ENCODE data around the gene UBQLN4.
"Not testable (repeated sequence)": the region's sequence is repeated elsewhere in the genome, so short reads cannot be mapped to it uniquely, and the experiment has no call there.

The UBQLN4 gene

GRCh38 chr1:156055281-156056048, 1.9 kb upstream of the UBQLN4 start:
- Histone ChIP-seq H3K9ac (ENCODE audit: low read length) (peak overlapping the region; percentile 73), H3K36me3 (ENCODE audit: control insufficient read depth, insufficient read depth, low read length) (peaks cover 15% of the 10 kb centered on the region), H3K9me3 (ENCODE audit: control insufficient read depth, insufficient read depth, low read depth, low read length) (no peaks in the 10 kb centered on the region), H3K4me1 (ENCODE audit: control insufficient read depth, insufficient read depth, low read length) (no peaks in the 10 kb centered on the region; the same call in 1 of the 2 replicates), H3K4me3 (ENCODE audit: low read depth, low read length) (peak overlapping the region; percentile 91), H3K27ac (ENCODE audit: low read depth, low read length) (no peak overlapping the region), H3K27me3 (ENCODE audit: control insufficient read depth, insufficient read depth, low read length) (no peaks in the 10 kb centered on the region)

DNA sequence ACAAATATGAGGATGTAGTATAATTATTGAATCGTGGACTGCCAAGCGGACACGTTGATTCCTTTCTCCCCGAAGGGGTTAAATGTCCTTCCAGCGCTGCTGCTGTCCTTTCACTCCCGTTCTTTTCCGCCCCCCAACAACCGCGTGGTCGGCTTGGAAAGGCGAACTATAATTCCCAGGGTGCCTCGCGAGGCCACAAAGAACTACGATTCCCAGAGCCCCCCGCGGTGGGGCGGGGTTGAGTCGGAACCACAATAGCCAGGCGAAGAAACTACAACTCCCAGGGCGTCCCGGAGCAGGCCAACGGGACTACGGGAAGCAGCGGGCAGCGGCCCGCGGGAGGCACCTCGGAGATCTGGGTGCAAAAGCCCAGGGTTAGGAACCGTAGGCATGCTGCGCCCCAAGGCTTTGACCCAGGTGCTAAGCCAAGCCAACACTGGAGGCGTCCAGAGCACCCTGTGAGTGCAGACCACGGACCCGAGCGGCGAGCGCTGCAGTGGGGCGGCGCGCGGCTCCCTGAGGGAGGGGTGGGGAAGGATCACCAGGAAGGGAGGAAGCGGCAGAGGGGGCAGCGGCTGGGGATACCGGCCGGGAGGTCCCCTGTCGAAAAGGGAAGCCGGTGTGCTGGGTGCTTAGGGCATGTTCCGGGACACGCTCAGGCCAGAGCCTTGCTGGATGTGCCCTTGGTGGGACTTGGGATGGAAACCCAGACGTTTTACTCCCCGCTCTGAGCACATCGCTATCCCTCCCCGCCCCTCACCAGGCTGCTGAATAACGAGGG, 1.1 kb upstream of the UBQLN4 start, which contains the start of gene LAMTOR2:
Gene LAMTOR2 (plus strand): TSS at position 283 of the 781 bp plus-strand sequence. CDS start 108 bp downstream, at position 391.
- H3K27ac ChIP-seq (ENCODE audit: low read depth, low read length) = peak within 1 kb of the TSS; percentile 54; the same call in 1 of the 2 replicates
- peak within 1 kb of the TSS; percentile 79 for H3K9ac ChIP-seq (ENCODE audit: low read length)
- H3K4me1 ChIP-seq (ENCODE audit: control insufficient read depth, insufficient read depth, low read length) = no peaks in the 10 kb centered on the region; the same call in 1 of the 2 replicates
- H3K36me3 ChIP-seq (ENCODE audit: control insufficient read depth, insufficient read depth, low read length) = peaks cover 22% of the 10 kb centered on the region
- H3K4me3 ChIP-seq (ENCODE audit: low read depth, low read length) = peak within 1 kb of the TSS; percentile 91
- no peaks in the 10 kb centered on the region for H3K27me3 ChIP-seq (ENCODE audit: control insufficient read depth, insufficient read depth, low read length)
- no peaks in the 10 kb centered on the region for H3K9me3 ChIP-seq (ENCODE audit: control insufficient read depth, insufficient read depth, low read depth, low read length)

DNA sequence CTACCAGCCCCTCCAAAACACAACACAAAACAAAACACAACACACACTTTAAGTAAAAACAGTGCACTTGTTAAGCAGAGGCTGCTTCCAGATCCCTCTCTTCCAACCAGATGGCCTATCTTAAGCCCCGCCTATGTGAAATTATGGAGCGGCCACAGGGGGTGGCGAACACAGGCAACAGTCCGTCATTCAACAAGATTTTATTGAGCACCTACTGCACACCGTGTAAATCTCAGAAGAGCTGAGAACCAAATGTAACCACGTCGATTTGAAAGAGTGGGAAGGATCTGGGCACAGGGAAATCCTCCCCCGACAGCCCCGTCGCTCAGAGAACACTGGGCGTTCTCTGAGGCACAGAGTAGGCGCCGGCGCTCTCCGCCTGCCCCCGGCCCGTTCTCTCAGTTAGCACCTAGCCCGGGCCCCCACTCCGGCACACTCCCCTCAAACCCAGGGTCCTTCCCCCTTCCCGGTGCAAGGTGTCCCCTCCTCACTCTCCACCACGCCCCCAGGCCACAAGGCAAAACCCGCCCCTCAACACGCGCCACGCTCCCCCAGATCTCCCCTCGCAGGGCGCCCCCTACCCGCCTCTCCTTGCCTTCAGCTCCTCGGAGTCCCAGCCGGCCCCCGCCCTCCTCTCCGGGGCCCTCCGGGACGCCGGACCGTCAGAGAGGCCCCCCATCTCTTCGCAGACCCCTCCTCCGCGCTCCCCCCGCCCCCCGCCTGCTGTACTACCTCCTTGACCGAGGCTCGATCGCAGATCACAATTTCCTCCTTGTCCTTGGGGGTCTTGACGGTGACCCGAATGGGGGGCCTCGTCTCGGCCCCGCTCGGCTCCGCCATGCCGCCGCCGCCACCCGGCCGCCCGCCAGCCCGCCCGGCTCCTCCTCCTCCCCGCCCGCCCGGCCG, 483 bp downstream of the UBQLN4 start:
- Histone ChIP-seq H3K9me3 (ENCODE audit: control insufficient read depth, insufficient read depth, low read depth, low read length) (no peaks in the 10 kb centered on the region), H3K27me3 (ENCODE audit: control insufficient read depth, insufficient read depth, low read length) (no peaks in the 10 kb centered on the region), H3K27ac (ENCODE audit: low read depth, low read length) (no peak overlapping the region), H3K4me1 (ENCODE audit: control insufficient read depth, insufficient read depth, low read length) (no peaks in the 10 kb centered on the region; the same call in 1 of the 2 replicates), H3K4me3 (ENCODE audit: low read depth, low read length) (peak overlapping the region; percentile 80), H3K9ac (ENCODE audit: low read length) (peak overlapping the region; percentile 50), H3K36me3 (ENCODE audit: control insufficient read depth, insufficient read depth, low read length) (peaks cover 33% of the 10 kb centered on the region)

DNA sequence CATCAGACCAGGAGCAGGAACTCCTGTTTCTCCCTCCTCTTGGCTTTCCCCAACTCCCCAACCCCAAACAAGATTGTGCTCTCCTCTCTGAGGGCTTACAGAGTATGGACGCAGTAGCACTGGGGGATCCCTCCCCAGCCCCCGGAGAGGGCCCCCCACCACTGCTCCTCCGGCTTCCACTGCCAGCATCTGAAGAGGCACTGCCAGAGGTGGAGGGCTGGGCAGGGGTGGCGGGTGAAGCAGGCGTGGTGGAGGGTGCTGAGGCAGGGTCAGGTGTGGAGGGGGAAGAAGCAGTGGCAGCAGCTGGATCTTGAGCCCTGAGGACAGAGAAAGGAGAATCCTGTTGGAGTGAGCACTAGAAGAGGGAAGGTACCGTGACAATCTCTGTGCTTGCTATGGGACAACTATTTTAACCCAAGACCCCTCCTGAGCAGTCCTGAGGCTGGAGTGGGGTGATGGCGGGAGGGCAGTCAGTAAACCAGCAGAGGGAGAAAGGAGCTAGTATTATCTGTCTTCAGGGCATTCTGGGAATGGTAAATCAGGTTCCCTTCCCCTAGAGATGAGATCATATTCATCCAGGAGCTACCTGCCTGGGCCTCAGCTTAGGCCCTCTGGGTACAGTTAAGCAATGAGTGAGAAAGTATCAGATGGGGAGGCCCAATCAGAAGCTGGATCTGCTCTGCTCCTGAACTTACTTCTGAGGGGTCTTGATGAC, 2.4 kb downstream of the UBQLN4 start:
- Histone ChIP-seq H3K27ac (ENCODE audit: low read depth, low read length) (no peak overlapping the region), H3K27me3 (ENCODE audit: control insufficient read depth, insufficient read depth, low read length) (no peaks in the 10 kb centered on the region), H3K4me1 (ENCODE audit: control insufficient read depth, insufficient read depth, low read length) (no peaks in the 10 kb centered on the region; the same call in 1 of the 2 replicates), H3K4me3 (ENCODE audit: low read depth, low read length) (no peak overlapping the region), H3K9ac (ENCODE audit: low read length) (no peak overlapping the region), H3K9me3 (ENCODE audit: control insufficient read depth, insufficient read depth, low read depth, low read length) (no peaks in the 10 kb centered on the region), H3K36me3 (ENCODE audit: control insufficient read depth, insufficient read depth, low read length) (peaks cover 27% of the 10 kb centered on the region)

DNA sequence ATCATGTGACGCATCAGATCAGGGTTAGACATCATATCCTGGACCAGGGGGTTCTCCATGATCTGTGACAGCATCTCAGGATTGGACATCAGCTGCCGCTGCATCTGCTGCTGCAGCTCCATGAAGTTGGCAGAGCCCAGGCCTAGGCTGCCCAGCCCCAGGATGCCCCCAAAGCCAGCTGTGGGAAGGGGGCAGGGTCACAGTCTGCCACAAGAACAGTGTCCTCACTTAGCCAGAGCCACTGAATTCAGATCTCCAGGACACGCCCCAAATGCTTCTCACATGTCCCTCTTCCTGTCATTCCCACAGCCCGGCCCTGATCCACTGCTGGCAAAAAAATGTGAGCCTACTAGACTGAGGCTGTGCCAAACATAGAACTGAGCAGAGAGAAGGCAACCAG, 3.2 kb downstream of the UBQLN4 start:
- no peaks in the 10 kb centered on the region for H3K27me3 ChIP-seq (ENCODE audit: control insufficient read depth, insufficient read depth, low read length)
- no peak overlapping the region for H3K9ac ChIP-seq (ENCODE audit: low read length)
- peaks cover 29% of the 10 kb centered on the region for H3K36me3 ChIP-seq (ENCODE audit: control insufficient read depth, insufficient read depth, low read length)

GRCh38 chr1:156048663-156049258, 4.8 kb downstream of the UBQLN4 start:
- H3K4me1 ChIP-seq (ENCODE audit: control insufficient read depth, insufficient read depth, low read length) = no peaks in the 10 kb centered on the region
- H3K27ac ChIP-seq (ENCODE audit: low read depth, low read length) = no peak overlapping the region
- no peak overlapping the region for H3K4me3 ChIP-seq (ENCODE audit: low read depth, low read length)
- no peaks in the 10 kb centered on the region for H3K27me3 ChIP-seq (ENCODE audit: control insufficient read depth, insufficient read depth, low read length)
- no peak overlapping the region for H3K9ac ChIP-seq (ENCODE audit: low read length)
- H3K36me3 ChIP-seq (ENCODE audit: control insufficient read depth, insufficient read depth, low read length) = peaks cover 43% of the 10 kb centered on the region
- H3K9me3 ChIP-seq (ENCODE audit: control insufficient read depth, insufficient read depth, low read depth, low read length) = no peaks in the 10 kb centered on the region

More for the DNA sequence above, 3.2 kb downstream of the UBQLN4 start:
- no peaks in the 10 kb centered on the region for H3K9me3 ChIP-seq (ENCODE audit: control insufficient read depth, insufficient read depth, low read depth, low read length)
- H3K4me1 ChIP-seq (ENCODE audit: control insufficient read depth, insufficient read depth, low read length) = no peaks in the 10 kb centered on the region
- H3K4me3 ChIP-seq (ENCODE audit: low read depth, low read length) = no peak overlapping the region
- no peak overlapping the region for H3K27ac ChIP-seq (ENCODE audit: low read depth, low read length)

DNA sequence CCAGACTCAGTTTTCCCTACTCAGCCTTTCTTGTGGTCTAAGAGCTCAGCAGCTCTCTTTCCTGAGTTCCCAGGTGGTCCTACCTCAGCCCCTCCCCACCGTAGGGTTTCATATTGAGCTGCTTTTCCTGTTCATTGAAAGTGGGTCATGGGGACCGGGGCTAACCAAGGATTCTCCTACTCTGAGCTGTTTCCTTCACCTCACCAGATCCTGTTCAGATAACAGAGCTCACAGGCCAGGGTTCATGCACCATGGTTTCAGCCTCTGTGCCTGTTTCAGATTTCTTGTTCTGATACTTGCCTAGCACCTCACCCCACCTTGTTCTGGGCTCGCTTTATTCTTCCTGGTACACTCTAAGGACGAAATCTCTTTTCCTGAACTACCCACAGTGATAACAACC, 8.5 kb downstream of the UBQLN4 start:
- H3K4me3 ChIP-seq (ENCODE audit: low read depth, low read length) = no peak overlapping the region
- no peak overlapping the region for H3K27ac ChIP-seq (ENCODE audit: low read depth, low read length)
- no peak overlapping the region for H3K9ac ChIP-seq (ENCODE audit: low read length)
- H3K27me3 ChIP-seq (ENCODE audit: control insufficient read depth, insufficient read depth, low read length) = no peaks in the 10 kb centered on the region
- H3K36me3 ChIP-seq (ENCODE audit: control insufficient read depth, insufficient read depth, low read length) = peaks cover 70% of the 10 kb centered on the region
- no peaks in the 10 kb centered on the region for H3K9me3 ChIP-seq (ENCODE audit: control insufficient read depth, insufficient read depth, low read depth, low read length)
- H3K4me1 ChIP-seq (ENCODE audit: control insufficient read depth, insufficient read depth, low read length) = no peaks in the 10 kb centered on the region

DNA sequence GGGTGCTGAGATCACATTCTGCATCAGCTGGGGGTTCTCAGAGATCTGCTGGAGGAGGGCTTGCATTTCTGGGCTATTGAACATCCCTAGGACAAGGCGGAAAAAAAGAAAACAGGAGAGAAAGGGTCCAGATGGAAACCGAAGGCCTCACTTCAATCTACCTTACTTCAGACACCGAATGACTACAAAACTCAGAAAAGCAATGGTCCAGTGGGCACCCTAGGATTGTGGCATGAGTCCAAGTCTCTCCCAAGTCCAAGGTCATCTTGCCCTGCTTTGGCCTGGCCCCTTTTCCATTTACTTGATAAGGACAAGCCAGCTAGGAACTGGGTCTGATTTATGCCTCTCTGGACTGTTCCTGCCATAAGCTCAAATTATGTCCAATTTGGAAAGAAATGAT, 10.8 kb downstream of the UBQLN4 start:
- Histone ChIP-seq H3K36me3 (ENCODE audit: control insufficient read depth, insufficient read depth, low read length) (peaks cover 58% of the 10 kb centered on the region), H3K9ac (ENCODE audit: low read length) (no peak overlapping the region), H3K27me3 (ENCODE audit: control insufficient read depth, insufficient read depth, low read length) (no peaks in the 10 kb centered on the region)

DNA sequence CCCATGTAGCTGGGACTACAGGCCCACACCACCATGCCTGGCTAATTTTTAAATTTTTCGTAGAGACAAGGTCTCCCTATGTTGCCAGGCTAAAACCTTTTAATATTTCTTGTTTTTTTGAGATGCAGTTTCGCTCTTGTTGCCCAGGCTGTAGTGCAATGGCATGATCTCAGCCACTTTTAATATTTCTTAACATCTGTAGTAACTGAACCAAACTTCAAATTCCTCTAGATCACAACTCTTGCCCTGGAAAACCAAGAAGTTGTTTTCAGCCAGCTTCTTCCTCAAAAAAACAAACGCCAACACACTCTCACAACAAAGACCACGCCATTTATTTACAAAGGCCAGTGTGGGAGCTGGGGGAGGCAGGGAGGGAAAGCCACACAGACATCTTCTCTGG, 18.6 kb downstream of the UBQLN4 start:
- not testable (repeated sequence) for H3K9me3 ChIP-seq (ENCODE audit: control insufficient read depth, insufficient read depth, low read depth, low read length); H3K27ac ChIP-seq (ENCODE audit: low read depth, low read length); H3K9ac ChIP-seq (ENCODE audit: low read length); H3K4me1 ChIP-seq (ENCODE audit: control insufficient read depth, insufficient read depth, low read length); H3K27me3 ChIP-seq (ENCODE audit: control insufficient read depth, insufficient read depth, low read length); H3K4me3 ChIP-seq (ENCODE audit: low read depth, low read length)
- peaks cover 20% of the 10 kb centered on the region for H3K36me3 ChIP-seq (ENCODE audit: control insufficient read depth, insufficient read depth, low read length)

More for the DNA sequence above, 10.8 kb downstream of the UBQLN4 start:
- Histone ChIP-seq H3K27ac (ENCODE audit: low read depth, low read length) (no peak overlapping the region), H3K9me3 (ENCODE audit: control insufficient read depth, insufficient read depth, low read depth, low read length) (no peaks in the 10 kb centered on the region), H3K4me1 (ENCODE audit: control insufficient read depth, insufficient read depth, low read length) (no peaks in the 10 kb centered on the region), H3K4me3 (ENCODE audit: low read depth, low read length) (no peak overlapping the region)

- no peaks in the 10 kb centered on the region for H3K4me1 ChIP-seq (ENCODE audit: control insufficient read depth, insufficient read depth, low read length)
- no peak overlapping the region for H3K9ac ChIP-seq (ENCODE audit: low read length)
- H3K27ac ChIP-seq (ENCODE audit: low read depth, low read length) = no peak overlapping the region
- no peaks in the 10 kb centered on the region for H3K27me3 ChIP-seq (ENCODE audit: control insufficient read depth, insufficient read depth, low read length)
- no peak overlapping the region for H3K4me3 ChIP-seq (ENCODE audit: low read depth, low read length)
- H3K9me3 ChIP-seq (ENCODE audit: control insufficient read depth, insufficient read depth, low read depth, low read length) = no peaks in the 10 kb centered on the region
- peaks cover 12% of the 10 kb centered on the region for H3K36me3 ChIP-seq (ENCODE audit: control insufficient read depth, insufficient read depth, low read length)
These were observed 20.6 kb downstream of the UBQLN4 start for GRCh38 chr1:156033011-156033410.

Data from HUES6 (cell line).